Lower lobe of right lung (tissue), 2 donors: ENCODE measurements around the gene GDAP2. TPM values are rescaled to one million over a fixed set of nuclear protein-coding genes. Genes with fewer than 3 reads are reported as not detected.
A peak's percentile ranks its signal among the peaks of the same experiment; 100 is the strongest.

ENCODE experiments used
- ATAC-seq, 2 donors: fragments of 200-7000 bp; cut with Tn5 transposase; one replicate each; pipeline ENCODE4 v1.9.1; 2020 to 2022; ENCODE audit warnings: mild to moderate bottlenecking in 2 of 2, moderate library complexity in 2 of 2
- DNase-seq: peaks from one replicate; pipeline ENCODE4 v3.0.0-alpha.2; 2020
- H3K27ac ChIP-seq: fragments of 200-600 bp; one replicate; pipeline ENCODE4 v1.8.0; 2022
- H3K27me3 ChIP-seq: fragments of 200-600 bp; one replicate; pipeline ENCODE4 v1.8.0; 2022; ENCODE audit warnings: low read depth
- H3K36me3 ChIP-seq: fragments of 200-600 bp; one replicate; pipeline ENCODE4 v1.8.0; 2022; ENCODE audit warnings: mild to moderate bottlenecking
- H3K4me1 ChIP-seq: fragments of 200-600 bp; one replicate; pipeline ENCODE4 v1.8.0; 2022
- H3K4me3 ChIP-seq: fragments of 200-600 bp; one replicate; pipeline ENCODE4 v1.8.0; 2022; ENCODE audit warnings: mild to moderate bottlenecking
- H3K9me3 ChIP-seq: fragments of 200-600 bp; one replicate; pipeline ENCODE4 v1.8.0; 2022
- intact Hi-C: fragments of 100-400 bp; cut with DNase I; formaldehyde crosslinking; loops from one replicate; pipeline ENCODE4 v1.11.0; 2022
- long read RNA-seq: library from polyadenylated mRNA; unstranded; transcript quantifications from one replicate; pipeline ENCODE4 v2.0.0, GENCODE V29; 2021
- total RNA-seq: library from RNA; stranded (reverse); fragmentation: NEBNext Ultra II Directional; extraction: Animal tissue kit (Norgen Biotek cat#: 25700); gene quantifications from one replicate; pipeline ENCODE4 v1.2.1, GENCODE V29; 2021
- TF ChIP-seq, protein P1 (sequence below): fragments of 200-600 bp; IDR thresholded peaks from one replicate; pipeline ENCODE4 v1.8.0; 2022; ENCODE audit warnings: antibody characterized with exemption, mild to moderate bottlenecking
- donor health status: DM: no; HTN: yes; CAD: no; lungs with severe emphysema.

Gene GDAP2, protein sequence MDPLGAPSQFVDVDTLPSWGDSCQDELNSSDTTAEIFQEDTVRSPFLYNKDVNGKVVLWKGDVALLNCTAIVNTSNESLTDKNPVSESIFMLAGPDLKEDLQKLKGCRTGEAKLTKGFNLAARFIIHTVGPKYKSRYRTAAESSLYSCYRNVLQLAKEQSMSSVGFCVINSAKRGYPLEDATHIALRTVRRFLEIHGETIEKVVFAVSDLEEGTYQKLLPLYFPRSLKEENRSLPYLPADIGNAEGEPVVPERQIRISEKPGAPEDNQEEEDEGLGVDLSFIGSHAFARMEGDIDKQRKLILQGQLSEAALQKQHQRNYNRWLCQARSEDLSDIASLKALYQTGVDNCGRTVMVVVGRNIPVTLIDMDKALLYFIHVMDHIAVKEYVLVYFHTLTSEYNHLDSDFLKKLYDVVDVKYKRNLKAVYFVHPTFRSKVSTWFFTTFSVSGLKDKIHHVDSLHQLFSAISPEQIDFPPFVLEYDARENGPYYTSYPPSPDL
- total RNA-seq, result 34.1 TPM
- long read RNA-seq, full-length matches to known transcripts, result 12 of 26 reads
- long read RNA-seq, partial matches to known transcripts, result 3 of 26 reads
- long read RNA-seq, other reads (novel, unspliced or antisense), result 11 of 26 reads

GRCh38 chr1:117929343-117930172 lies at the start of gene GDAP2, which contains the start of gene WDR3:
TSS of gene GDAP2 (minus strand) at chr1:117929621. CDS start at chr1:117920357, 9,264 bp downstream.
TSS of gene WDR3 (plus strand) at chr1:117929739. CDS start at chr1:117933320, 3,581 bp downstream.
- DNase-seq (peak; percentile 99), ATAC-seq (peak; percentile 98 to 99)
- TF ChIP-seq, protein P1, sequence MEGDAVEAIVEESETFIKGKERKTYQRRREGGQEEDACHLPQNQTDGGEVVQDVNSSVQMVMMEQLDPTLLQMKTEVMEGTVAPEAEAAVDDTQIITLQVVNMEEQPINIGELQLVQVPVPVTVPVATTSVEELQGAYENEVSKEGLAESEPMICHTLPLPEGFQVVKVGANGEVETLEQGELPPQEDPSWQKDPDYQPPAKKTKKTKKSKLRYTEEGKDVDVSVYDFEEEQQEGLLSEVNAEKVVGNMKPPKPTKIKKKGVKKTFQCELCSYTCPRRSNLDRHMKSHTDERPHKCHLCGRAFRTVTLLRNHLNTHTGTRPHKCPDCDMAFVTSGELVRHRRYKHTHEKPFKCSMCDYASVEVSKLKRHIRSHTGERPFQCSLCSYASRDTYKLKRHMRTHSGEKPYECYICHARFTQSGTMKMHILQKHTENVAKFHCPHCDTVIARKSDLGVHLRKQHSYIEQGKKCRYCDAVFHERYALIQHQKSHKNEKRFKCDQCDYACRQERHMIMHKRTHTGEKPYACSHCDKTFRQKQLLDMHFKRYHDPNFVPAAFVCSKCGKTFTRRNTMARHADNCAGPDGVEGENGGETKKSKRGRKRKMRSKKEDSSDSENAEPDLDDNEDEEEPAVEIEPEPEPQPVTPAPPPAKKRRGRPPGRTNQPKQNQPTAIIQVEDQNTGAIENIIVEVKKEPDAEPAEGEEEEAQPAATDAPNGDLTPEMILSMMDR, result no peak
- H3K9me3 ChIP-seq, result no peaks in the 10 kb centered on the region
- H3K4me1 ChIP-seq, result peaks cover 39% of the 10 kb centered on the region
- peaks cover 6% of the 10 kb centered on the region for H3K36me3 ChIP-seq
- peak within 1 kb of the TSS; percentile 92 for H3K27ac ChIP-seq
- H3K27me3 ChIP-seq, result no peaks in the 10 kb centered on the region
- H3K4me3 ChIP-seq, result peak within 1 kb of the TSS; percentile 84
- intact Hi-C loops, result no loop called here

- H3K4me1 ChIP-seq, result no peaks in the 10 kb centered on the region
- no peaks in the 10 kb centered on the region for H3K9me3 ChIP-seq
- no peaks in the 10 kb centered on the region for H3K36me3 ChIP-seq
- TF ChIP-seq, protein P1, result no peak
- H3K4me3 ChIP-seq, result no peak overlapping the region
- no peak overlapping the region for H3K27ac ChIP-seq
- no peaks in the 10 kb centered on the region for H3K27me3 ChIP-seq
- ATAC-seq (no peak), DNase-seq (no peak)
- intact Hi-C loops, result no loop called here
Measured at GRCh38 chr1:117976381-117976780, 47.0 kb upstream of the GDAP2 start.

DNA sequence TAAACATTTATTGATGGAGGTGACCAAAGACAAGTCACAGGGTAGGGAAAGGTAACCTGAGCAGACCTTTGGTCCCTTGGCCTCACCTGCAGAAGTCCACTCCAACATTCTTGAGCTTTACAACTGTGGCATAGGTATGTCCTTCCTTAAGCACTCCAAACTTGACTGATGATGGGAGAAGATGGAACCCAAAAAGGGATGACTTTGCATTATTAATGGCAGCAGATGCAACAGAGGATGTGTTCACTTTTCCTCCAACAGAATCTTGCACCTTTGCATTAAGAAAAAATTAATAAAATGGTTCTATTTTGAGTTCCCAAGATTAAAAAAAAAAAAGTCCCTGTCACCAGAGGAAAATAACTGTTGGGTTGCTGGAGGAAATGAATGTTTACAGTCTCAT lies 42.4 kb upstream of the GDAP2 start:
- intact Hi-C loops, result no loop called here

DNA sequence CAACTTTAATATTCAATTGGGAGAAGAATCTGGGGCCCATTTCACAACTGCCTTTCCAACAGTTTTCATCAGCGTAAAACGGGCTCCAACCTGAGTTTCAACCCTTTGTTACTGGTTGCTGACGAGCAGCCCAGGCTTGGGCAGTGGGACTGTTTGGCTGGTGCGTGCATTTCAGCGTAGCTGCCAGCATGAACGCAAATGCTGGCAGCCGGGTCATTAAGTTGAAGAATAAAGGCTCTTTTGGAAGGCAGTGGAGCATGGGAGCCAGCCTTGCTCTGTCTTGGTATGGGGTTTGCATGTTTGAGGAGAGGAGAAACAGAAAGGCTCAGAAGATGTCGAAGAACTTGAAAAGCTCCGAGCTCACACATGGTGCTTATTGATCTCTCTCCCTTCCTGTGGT lies 40.8 kb upstream of the GDAP2 start:
- H3K27ac ChIP-seq, result no peak overlapping the region
- no peaks in the 10 kb centered on the region for H3K27me3 ChIP-seq
- intact Hi-C loops, result no loop called here
- no peak overlapping the region for H3K4me3 ChIP-seq
- H3K9me3 ChIP-seq, result no peaks in the 10 kb centered on the region
- no peaks in the 10 kb centered on the region for H3K36me3 ChIP-seq
- DNase-seq, result no peak
- ATAC-seq, result no peak
- TF ChIP-seq, protein P1, result no peak
- H3K4me1 ChIP-seq, result no peaks in the 10 kb centered on the region

More for the DNA sequence above, 42.4 kb upstream of the GDAP2 start:
- no peak for DNase-seq
- no peak overlapping the region for H3K27ac ChIP-seq
- H3K4me3 ChIP-seq, result no peak overlapping the region
- TF ChIP-seq, protein P1, result no peak
- H3K27me3 ChIP-seq, result no peaks in the 10 kb centered on the region
- no peaks in the 10 kb centered on the region for H3K4me1 ChIP-seq
- no peak for ATAC-seq
- H3K36me3 ChIP-seq, result no peaks in the 10 kb centered on the region
- no peaks in the 10 kb centered on the region for H3K9me3 ChIP-seq

- TF ChIP-seq, protein P1, result no peak
- DNase-seq, result no peak
Measured at GRCh38 chr1:117967881-117968280, 38.5 kb upstream of the GDAP2 start.

More at GRCh38 chr1:117967881-117968280, 38.5 kb upstream of the GDAP2 start:
- Histone ChIP-seq H3K36me3 (peaks cover 9% of the 10 kb centered on the region), H3K27ac (no peak overlapping the region), H3K27me3 (no peaks in the 10 kb centered on the region), H3K4me1 (no peaks in the 10 kb centered on the region), H3K9me3 (no peaks in the 10 kb centered on the region), H3K4me3 (no peak overlapping the region)
- peak in 1 of 2 donors; percentile 28 for ATAC-seq
- intact Hi-C loops, result no loop called here
